HG02763 (cell line): Measurements from ENCODE around the gene ACER3.
"Not testable (repeated sequence)": the region's sequence is repeated elsewhere in the genome, so short reads cannot be mapped to it uniquely, and the experiment has no call there.

Experiments
- ATAC-seq: cut with Tn5 transposase; IDR thresholded peaks from one replicate; pipeline ENCODE4 v1.9.1; 2021; ENCODE audit warnings: mild to moderate bottlenecking, moderate library complexity; ENCODE audit not compliant: unreplicated experiment

The ACER3 gene

DNA sequence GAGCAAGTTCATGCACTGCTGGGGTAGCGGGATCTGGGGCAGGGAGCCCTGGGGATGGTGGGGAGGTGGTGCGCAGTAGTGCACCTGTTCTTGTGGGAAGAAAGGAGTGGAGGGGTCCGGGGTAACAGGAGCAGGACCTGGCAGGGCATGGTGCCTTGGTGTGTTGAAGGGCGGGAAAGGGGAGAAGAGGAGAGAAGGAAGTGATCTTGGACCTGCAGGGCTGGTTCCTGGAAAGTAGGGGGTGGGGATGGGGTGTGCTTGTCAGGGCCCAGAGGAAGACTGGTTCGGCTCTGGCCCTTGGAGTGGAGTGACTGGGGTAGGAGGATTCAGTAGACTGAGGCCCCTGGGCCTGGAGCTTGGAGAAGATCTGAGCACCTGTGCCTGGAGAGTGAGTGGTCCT lies 195.2 kb downstream of the ACER3 start:
- no peak for ATAC-seq

- ATAC-seq = no peak
These were observed 196.2 kb downstream of the ACER3 start for GRCh38 chr11:77056814-77057402.

DNA sequence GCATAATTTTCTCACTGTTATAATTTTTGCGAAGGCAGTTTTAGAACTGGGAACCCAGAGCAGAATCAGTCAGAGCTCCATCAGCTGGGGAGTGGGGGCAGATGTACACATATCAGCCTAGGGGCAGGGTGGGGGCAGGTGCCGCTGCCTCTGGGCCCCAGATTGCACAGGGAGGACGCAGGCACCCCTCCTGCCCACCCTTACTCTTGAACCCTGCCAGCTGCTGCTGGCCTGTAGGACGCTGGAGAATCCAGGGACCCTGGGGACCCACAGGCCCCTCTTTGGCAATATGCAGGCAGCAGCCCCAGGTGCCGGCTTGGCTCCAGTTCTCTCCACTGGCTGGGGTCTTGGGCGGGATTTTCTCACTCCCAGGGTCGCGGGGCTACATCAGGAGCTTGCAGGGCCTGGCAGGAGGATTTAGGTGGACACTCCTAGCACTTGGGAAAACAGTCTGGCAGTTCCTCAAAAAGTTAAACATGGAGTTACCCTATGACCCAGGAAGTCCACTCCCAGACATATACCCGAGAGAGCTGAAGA lies 197.3 kb downstream of the ACER3 start:
- ATAC-seq = no peak

DNA sequence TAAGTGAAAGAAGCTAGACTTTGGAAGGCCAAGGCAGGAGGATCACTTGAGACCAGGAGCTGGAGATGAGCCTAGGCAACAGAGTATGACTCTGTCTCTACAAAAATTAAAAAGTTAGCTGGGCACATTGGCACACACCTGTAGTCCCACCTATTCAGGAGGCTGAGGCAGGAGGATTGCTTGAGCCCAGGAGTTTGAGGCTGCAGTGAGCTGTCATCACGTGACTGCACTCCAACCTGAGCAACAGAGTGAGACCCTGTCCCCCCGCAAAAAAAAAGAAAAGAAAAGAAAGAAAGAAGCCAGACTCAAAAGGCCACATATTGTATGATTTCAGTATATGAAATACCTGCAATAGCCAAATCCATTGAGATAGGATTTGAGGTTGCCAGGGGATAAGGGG lies 198.2 kb downstream of the ACER3 start:
- no peak for ATAC-seq

DNA sequence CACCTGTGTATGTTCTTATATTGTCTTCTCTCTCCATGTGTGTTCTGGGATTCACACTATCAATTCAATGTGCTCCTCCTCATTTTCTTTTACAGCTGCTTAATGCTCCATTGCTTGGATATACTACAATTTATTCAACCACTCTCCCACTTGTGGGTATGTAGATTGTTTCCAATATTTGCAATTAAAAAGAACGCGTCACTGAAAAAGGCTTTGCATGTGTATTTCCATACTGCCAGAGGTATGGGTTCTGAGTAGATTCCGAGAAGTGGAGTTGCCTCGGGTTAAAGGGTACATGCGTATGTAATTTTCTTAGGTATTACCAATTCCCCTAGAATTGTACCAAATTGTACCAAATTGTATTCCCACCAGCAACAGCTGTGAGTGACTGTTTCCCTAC lies 199.1 kb downstream of the ACER3 start:
- no peak for ATAC-seq

- no peak for ATAC-seq
These were observed 199.5 kb downstream of the ACER3 start for GRCh38 chr11:77060234-77060633.

GRCh38 chr11:77061258-77061657 lies 200.5 kb downstream of the ACER3 start:
- not testable (repeated sequence) for ATAC-seq

- no peak for ATAC-seq
These were observed 202.2 kb downstream of the ACER3 start for GRCh38 chr11:77062924-77063323.

DNA sequence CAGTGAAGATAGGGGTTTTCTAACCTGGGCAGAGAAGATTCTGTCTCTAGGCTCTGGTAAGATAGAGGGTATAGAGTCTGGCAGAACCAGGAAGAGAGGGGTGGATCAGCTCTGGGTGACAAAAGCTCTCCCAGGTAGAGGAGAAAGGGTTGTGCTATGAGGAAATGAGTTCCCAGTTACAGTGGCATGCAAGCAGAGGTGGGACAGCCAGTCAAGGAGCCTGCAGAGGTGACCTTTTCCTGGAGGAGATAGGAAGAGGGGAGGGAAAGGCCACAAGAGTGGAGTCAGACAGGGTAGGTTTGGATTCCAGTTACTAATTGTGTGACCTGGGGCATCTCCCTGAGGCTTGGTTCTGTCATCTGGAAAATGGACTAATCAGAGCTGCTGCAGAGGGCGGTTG lies 202.7 kb downstream of the ACER3 start:
- ATAC-seq = no peak

DNA sequence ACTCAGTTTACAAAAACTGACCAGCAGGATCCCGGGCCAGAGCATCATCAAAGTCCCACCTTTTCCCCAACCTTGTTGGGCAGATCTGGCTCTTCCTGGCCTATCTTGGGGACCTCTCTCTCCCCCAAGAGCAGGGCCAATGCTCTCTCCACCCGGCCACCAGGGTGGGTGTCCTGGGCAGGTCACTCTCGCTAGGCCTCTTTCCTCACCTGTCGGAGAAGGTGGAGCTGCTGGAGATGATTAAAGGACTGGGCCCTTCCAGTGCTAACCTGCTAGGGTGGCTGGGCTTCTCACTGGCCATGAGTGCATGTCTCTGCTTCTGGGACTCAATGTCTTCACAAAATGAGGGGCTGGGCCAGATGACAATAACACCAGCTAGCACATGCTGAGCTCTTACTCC lies 203.1 kb downstream of the ACER3 start:
- ATAC-seq = no peak

DNA sequence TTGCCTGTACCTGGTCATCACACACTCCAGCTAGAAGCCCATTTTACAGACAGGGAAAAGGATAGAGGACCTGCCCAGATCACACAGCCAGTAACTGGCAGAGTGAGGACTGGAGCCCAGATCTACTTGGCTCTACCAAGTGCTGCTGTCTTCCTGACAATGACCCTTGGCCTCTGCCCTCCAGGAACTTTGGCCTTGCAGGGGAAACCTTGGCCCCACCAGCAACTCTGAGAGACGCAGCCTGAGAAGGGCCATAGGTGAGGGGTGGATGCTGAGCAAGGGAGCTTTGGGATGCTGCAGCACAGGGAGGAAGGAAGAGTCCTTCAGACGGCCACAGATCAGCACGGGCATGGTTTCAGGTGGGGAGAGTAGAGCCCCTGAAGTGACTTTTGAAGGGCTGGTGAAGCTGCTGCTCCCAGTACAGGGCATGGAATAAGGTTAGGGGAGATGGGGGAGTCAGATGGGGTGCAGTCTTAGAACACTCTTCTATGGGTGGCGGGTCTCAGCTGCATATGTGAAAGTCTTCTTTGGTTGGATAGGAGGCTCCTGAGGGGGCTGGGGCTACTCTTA lies 204.0 kb downstream of the ACER3 start:
- ATAC-seq = no peak

GRCh38 chr11:77065878-77066228 lies 205.1 kb downstream of the ACER3 start:
- no peak for ATAC-seq

GRCh38 chr11:77066229-77067042 lies 205.7 kb downstream of the ACER3 start, which contains the start of gene CAPN5:
TSS of gene CAPN5 (plus strand) at chr11:77066971. CDS start at chr11:77084887, 17,916 bp downstream.
- ATAC-seq = peak; percentile 79

DNA sequence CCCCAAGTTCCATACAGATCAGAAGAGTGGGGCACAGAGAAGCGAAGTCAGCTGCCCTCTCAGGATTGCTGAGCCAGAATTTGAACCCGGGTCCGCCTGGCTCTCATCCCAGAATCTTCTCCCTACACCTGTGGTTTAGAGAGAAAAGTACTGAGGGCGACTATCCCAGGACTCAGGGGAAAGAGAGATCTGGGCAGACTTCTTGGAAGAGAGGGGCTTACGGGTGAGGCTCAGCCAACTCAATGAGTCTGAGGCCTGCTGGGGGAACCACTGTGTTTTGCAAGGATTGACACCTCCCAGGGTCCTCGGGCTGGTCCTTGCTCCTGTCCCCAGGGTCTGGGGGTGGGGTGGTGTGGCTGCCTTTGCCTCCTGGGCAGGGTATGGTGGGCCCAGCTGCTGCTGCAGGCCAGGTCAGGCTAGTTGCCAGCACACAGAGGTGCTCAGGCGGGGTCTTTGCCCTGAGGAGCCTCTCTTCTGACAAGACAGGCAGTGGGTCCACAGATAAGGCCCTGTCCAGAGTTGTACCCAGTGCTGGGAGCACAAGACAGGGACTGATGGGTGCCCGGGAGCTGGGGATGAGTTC lies 207.2 kb downstream of the ACER3 start:
- ATAC-seq = no peak

DNA sequence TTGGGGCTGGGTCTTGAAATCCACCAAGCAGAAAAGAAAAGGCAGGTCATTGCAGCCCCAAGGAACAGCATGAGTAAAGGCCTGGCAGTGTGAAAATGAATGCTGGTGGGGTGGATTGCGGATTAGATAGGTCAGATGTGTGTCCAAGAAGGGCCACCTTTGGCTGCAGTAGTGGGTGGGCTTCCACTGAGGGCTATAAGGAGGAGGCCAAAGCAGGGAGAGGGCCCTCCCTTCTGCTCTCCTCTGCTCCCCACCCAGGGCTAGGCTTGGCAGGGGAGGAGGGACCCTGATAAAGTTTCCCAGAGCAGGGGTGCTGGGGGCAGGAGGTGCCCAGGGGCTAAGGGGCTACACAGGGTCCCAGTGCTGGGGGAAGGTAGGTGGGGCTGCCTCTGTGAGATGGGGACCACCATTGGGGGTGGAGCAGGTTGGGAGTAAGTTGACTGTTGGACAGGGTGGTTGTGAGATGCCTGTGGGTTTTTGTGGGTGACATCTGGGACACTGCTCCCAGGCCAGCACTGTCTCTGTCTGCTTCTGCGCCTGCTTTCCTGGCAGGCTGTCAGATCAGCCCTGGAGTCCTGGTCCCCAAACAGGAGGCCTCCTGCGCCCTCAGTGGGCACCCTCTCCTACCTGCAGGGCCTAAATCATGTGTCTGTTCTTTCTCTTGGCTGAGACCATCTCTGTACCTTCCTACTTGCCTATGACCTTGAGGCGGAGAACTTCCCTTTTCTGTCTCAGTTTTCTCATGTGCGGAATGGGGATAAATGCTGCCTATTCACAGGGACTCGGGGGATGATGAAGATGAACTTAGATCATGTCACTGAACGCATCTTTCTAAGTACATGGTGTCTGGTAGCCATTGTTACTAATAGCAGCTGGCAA lies 208.0 kb downstream of the ACER3 start:
- ATAC-seq = no peak

DNA sequence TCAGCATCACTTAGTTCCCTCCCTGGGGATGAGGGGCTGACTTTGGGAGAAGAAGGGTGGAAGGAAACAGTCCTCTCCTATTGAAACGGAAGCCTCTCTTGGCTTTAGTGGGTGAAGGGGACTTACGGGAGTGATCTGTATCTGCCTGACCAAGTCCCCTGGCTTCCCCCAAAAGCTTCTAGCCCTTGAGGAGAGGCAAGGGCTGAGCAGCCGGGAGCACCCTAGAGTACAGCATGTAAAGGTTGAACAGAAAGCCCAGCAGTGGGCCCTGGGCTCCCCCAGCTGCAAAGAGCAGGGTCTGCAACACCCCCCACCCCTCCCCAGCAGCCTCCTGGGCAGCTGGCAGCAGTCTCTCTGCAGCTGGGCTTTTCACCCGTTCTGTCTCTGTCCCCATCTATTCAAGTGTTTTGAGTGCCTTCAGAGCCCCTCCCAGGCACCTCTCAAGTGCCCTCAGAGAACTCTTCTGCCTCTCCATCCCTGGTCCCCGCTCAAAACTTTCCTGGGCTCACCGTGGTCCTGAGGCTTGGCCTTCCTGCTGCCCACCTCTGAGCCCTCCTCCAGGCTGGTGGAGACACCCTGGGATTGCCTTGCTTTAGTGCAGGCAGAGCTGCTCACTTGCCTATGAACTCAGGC lies 208.7 kb downstream of the ACER3 start:
- no peak for ATAC-seq

DNA sequence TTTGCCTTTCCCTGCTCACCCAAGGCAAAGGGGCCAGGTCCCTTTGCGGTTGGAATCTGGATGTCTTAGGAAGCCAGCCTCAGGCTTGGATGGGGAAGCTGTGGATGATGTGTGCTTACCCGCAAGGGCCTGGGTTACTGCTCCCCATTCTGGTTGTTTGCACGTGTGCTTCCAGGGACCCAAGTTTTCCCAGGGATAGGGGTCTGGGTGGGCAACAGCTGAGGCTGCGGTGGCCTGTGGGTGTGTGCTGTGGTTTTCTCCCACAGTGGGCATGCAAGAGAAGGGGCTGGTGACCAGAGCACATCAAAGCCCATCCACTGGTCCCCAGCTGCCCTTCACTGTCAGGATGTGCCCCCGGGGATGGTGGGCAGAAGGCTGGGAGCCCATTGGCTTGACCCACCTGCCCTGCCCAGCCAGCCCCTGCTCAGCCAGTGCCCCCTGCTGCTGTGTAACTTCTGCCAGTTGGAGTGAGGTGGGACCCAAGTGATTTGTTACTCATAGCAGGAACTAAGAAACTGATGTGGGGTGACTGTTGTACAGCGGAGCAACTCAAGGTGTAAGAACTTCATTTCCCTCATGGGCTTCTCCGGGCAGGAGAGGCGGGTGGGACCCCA lies 209.4 kb downstream of the ACER3 start:
- no peak for ATAC-seq

- ATAC-seq = no peak
These were observed 210.4 kb downstream of the ACER3 start for GRCh38 chr11:77071077-77071476.

GRCh38 chr11:77071671-77072605 lies 211.2 kb downstream of the ACER3 start:
- ATAC-seq = no peak
